GM10248 (cell line): ENCODE measurements around the gene ITGAV.

Source experiments
- CTCF ChIA-PET: fragments of 300-600 bp; sonication (Branson Sonifier 250); formaldehyde crosslinking; extraction: SDS; loops from one replicate; lab custom pipeline; 2021; ENCODE audit warnings: antibody characterized with exemption; lab: Yijun Ruan, JAX
- POLR2A ChIA-PET: fragments of 350-650 bp; sonication (Branson Sonifier 250); formaldehyde crosslinking; extraction: SDS; loops from one replicate; lab custom pipeline; 2020; ENCODE audit warnings: antibody characterized with exemption; lab: Yijun Ruan, JAX
- DNase-seq: peaks from one replicate; pipeline ENCODE4 v3.0.0; 2012; ENCODE audit errors: extremely low spot score
- CTCF ChIP-seq: IDR thresholded peaks from 2 replicates; pipeline ENCODE4 v1.5.1; 2012; ENCODE audit warnings: mild to moderate bottlenecking, low read depth; ENCODE audit errors: extremely low read depth, missing control alignments, control extremely low read depth

Gene ITGAV

GRCh38 chr2:186709529-186710450 is 119.9 kb downstream of the ITGAV start:
- no peak for DNase-seq
- TF ChIP-seq CTCF = no peak
- ChIA-PET CTCF (interaction anchor here (0.7 to 1.2 kb wide), 2 partner anchors 10 to 12 kb away, joined by 3 to 5 read pairs; no protein-coding TSS in a partner anchor), POLR2A (no interaction called here)

- POLR2A ChIA-PET = no interaction called here
- CTCF ChIA-PET = interaction anchor here (0.7 kb wide), 1 partner anchor 20 kb away, joined by 3 read pairs; no protein-coding TSS in a partner anchor
Measured at GRCh38 chr2:186713691-186714090, 123.8 kb downstream of the ITGAV start.

GRCh38 chr2:186714611-186715010 is 124.8 kb downstream of the ITGAV start:
- no peak for TF ChIP-seq CTCF
- ChIA-PET CTCF (interaction anchor here (1.0 to 1.8 kb wide), 2 partner anchors 13 to 21 kb away, joined by 3 to 5 read pairs; partner anchors contain the start of gene FAM171B), POLR2A (no interaction called here)
- no peak for DNase-seq

More at GRCh38 chr2:186713691-186714090, 123.8 kb downstream of the ITGAV start:
- no peak for TF ChIP-seq CTCF
- DNase-seq = no peak

- ChIA-PET CTCF (interaction anchor here (1.8 kb wide), 1 partner anchor 14 kb away, joined by 5 read pairs; no protein-coding TSS in a partner anchor), POLR2A (no interaction called here)
- no peak for DNase-seq
- no peak for TF ChIP-seq CTCF
Measured at GRCh38 chr2:186716004-186716403, 126.1 kb downstream of the ITGAV start.

- TF ChIP-seq CTCF = no peak
- DNase-seq = no peak
- CTCF ChIA-PET = no interaction called here
- POLR2A ChIA-PET = no interaction called here
Measured at GRCh38 chr2:186716899-186717298, 127.0 kb downstream of the ITGAV start.

- TF ChIP-seq CTCF = no peak
- ChIA-PET CTCF (no interaction called here), POLR2A (no interaction called here)
- no peak for DNase-seq
Measured at GRCh38 chr2:186717320-186718007, 127.6 kb downstream of the ITGAV start.
